PC-3 (cell line): ENCODE data around the gene YJEFN3. TPM values are rescaled to one million over a fixed set of nuclear protein-coding genes. Genes with fewer than 3 reads are reported as not detected.

ENCODE experiments used
- ATAC-seq: fragments of 200-7000 bp; cut with Tn5 transposase; 2 replicates; pipeline ENCODE4 v1.9.1; 2020; ENCODE audit warnings: mild to moderate bottlenecking, moderate library complexity
- BruUV-seq: library from RNA; stranded (reverse); fragments of 400-500 nt; replicated peaks from 2 replicates; lab custom pipeline; 2021; lab: Mats Ljungman, UMichigan
- CTCF ChIA-PET: fragments of 300-600 bp; sonication (Branson Sonifier 250); formaldehyde crosslinking; loops from one replicate; lab custom pipeline; 2022; ENCODE audit warnings: antibody characterized with exemption; lab: Charles Lee
- POLR2A ChIA-PET: fragments of 300-600 bp; sonication (Branson Sonifier 250); formaldehyde crosslinking; loops from one replicate; lab custom pipeline; 2022; ENCODE audit warnings: antibody characterized with exemption; ENCODE audit not compliant: unreplicated experiment; lab: Charles Lee
- DNase-seq: peaks from one replicate; pipeline ENCODE4 v3.0.0-alpha.2; 2015
- H2AFZ ChIP-seq: fragments of 300-600 bp; sonication (generic); 2 replicates; pipeline ENCODE4 v1.6.0; 2016; ENCODE audit warnings: antibody characterized with exemption, low read length
- H3F3A ChIP-seq: fragments of 300-600 bp; sonication (generic); one replicate; pipeline ENCODE4 v1.6.0; 2017; ENCODE audit warnings: antibody characterized with exemption, low read length, control low read depth, mild to moderate bottlenecking; ENCODE audit not compliant: unreplicated experiment
- H3K27ac ChIP-seq: fragments of 300-600 bp; sonication (generic); 2 replicates; pipeline ENCODE4 v1.5.1; 2016; ENCODE audit warnings: mild to moderate bottlenecking, low read length
- H3K27me3 ChIP-seq: fragments of 300-600 bp; sonication (generic); 2 replicates; pipeline ENCODE4 v1.6.1; 2016; ENCODE audit warnings: low read length, mixed read lengths
- H3K36me3 ChIP-seq: fragments of 300-600 bp; sonication (generic); 2 replicates; pipeline ENCODE4 v1.6.1; 2016; ENCODE audit warnings: low read depth, mixed run types, low read length, mixed read lengths
- H3K4me1 ChIP-seq: fragments of 300-600 bp; sonication (generic); 2 replicates; pipeline ENCODE4 v1.5.1; 2016; ENCODE audit warnings: low read length; ENCODE audit not compliant: insufficient read depth
- H3K4me2 ChIP-seq: fragments of 300-600 bp; sonication (generic); 2 replicates; pipeline ENCODE4 v1.6.0; 2016; ENCODE audit warnings: low read length
- H3K4me3 ChIP-seq: fragments of 300-600 bp; sonication (generic); 2 replicates; pipeline ENCODE4 v1.5.1; 2016; ENCODE audit warnings: mild to moderate bottlenecking, low read length, mixed read lengths
- H3K79me2 ChIP-seq: fragments of 300-600 bp; sonication (generic); 2 replicates; pipeline ENCODE4 v1.6.1; 2017; ENCODE audit warnings: low read length, mixed read lengths
- H3K9ac ChIP-seq: fragments of 300-600 bp; sonication (generic); 2 replicates; pipeline ENCODE4 v1.6.0; 2016; ENCODE audit warnings: mild to moderate bottlenecking, low read length
- H3K9me2 ChIP-seq: fragments of 300-600 bp; sonication (generic); replicated peaks from 2 replicates; pipeline ENCODE4 v1.6.1; 2016; ENCODE audit warnings: mixed run types, low read length, mixed read lengths
- H3K9me3 ChIP-seq: fragments of 300-600 bp; sonication (generic); 2 replicates; pipeline ENCODE4 v1.6.1; 2016; ENCODE audit warnings: low read length, mixed read lengths
- H4K20me1 ChIP-seq: fragments of 300-600 bp; sonication (generic); 2 replicates; pipeline ENCODE4 v1.6.1; 2016; ENCODE audit warnings: low read length, mixed read lengths
- CTCF ChIP-seq: fragments of 300-600 bp; sonication (generic); conservative IDR thresholded peaks from 2 replicates; pipeline ENCODE4 v1.5.1; 2017; ENCODE audit warnings: antibody characterized with exemption, low read depth, mild to moderate bottlenecking, low read length
- EZH2 ChIP-seq: fragments of 300-600 bp; sonication (generic); IDR thresholded peaks from one replicate; pipeline ENCODE4 v1.6.1; 2017; ENCODE audit warnings: antibody characterized with exemption, mild to moderate bottlenecking, low read length; ENCODE audit not compliant: unreplicated experiment
- EZH2phosphoT487 ChIP-seq: fragments of 300-600 bp; sonication (generic); IDR thresholded peaks from 2 replicates; pipeline ENCODE4 v1.6.1; 2018; ENCODE audit warnings: mild to moderate bottlenecking, antibody characterized with exemption, low read length, borderline replicate concordance
- intact Hi-C: fragments of 100-400 bp; cut with micrococcal nuclease; formaldehyde crosslinking; loops from 2 replicates; pipeline ENCODE4 v1.9.0; 2023
- total RNA-seq: library from RNA; depleted of rRNA; stranded (reverse); fragments of >200 nt; gene quantifications from 2 replicates; pipeline ENCODE4 v1.2.3, GENCODE V29; 2014

Gene YJEFN3
- total RNA-seq, 1 experiment from 2014 or later = 8.1 TPM

DNA sequence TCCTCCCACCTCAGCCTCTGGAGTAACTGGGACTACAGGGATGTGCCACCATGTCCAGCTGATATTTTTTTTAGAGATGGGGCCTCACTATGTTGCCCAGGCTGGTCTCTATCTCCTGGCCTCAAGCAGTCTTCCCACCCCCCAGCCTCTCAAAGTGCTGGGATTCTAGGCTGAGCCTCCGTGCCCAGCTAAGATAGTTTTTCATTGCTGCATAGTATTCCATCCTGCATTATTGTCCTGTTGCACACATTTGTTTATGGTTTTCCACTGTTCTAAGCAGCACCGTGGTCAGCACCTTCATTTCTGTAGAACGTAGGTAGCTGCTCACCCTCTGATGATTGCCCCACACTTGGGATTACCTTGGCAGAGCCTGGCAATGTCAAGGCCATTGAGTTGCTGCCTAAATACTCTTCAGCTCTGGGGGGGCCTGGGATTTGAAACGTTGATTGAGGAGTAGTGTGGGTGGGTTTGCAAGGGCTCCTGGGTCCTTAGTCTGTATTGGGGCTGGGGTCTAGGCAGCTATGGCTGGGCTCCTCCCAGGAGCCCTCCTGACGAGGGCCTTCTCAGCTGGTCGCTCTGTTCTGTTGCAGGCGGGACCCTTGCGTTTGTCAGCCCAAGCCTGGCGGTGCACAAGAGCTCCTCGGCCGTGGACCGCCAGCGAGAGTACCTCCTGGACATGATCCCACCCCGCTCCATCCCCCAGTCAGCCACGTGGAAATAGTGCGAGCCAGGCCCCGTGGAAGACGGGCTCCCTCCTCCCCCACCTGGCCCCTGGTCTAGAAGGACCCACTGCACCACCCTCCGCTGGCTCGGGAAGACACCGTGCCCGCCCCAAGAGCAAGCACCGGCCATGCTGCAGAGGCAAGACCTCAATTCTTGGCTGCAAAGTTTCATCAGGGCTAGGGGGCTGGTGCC is 23.7 kb upstream of the YJEFN3 start:
- CTCF ChIA-PET = no interaction called here
- no peak overlapping the region for H2AFZ ChIP-seq
- peaks cover 27% of the 10 kb centered on the region for H3K36me3 ChIP-seq
- TF ChIP-seq EZH2phosphoT487 (no peak), EZH2 (no peak), CTCF (no peak)
- H3K27ac ChIP-seq = no peak overlapping the region
- intact Hi-C loops = no loop called here
- no peaks in the 10 kb centered on the region for H3K4me1 ChIP-seq
- H3F3A ChIP-seq = no peaks in the 10 kb centered on the region
- no peaks in the 10 kb centered on the region for H3K9me3 ChIP-seq
- no peak overlapping the region for H3K4me2 ChIP-seq
- ATAC-seq (no peak), DNase-seq (no peak)
- no peak overlapping the region for H3K9ac ChIP-seq
- no peaks in the 10 kb centered on the region for H3K27me3 ChIP-seq
- no peaks in the 10 kb centered on the region for H4K20me1 ChIP-seq
- POLR2A ChIA-PET = no interaction called here
- H3K4me3 ChIP-seq = no peak overlapping the region
- H3K79me2 ChIP-seq = no peaks in the 10 kb centered on the region
- H3K9me2 ChIP-seq = no peaks in the 10 kb centered on the region
- BruUV-seq = no TSS peak

DNA sequence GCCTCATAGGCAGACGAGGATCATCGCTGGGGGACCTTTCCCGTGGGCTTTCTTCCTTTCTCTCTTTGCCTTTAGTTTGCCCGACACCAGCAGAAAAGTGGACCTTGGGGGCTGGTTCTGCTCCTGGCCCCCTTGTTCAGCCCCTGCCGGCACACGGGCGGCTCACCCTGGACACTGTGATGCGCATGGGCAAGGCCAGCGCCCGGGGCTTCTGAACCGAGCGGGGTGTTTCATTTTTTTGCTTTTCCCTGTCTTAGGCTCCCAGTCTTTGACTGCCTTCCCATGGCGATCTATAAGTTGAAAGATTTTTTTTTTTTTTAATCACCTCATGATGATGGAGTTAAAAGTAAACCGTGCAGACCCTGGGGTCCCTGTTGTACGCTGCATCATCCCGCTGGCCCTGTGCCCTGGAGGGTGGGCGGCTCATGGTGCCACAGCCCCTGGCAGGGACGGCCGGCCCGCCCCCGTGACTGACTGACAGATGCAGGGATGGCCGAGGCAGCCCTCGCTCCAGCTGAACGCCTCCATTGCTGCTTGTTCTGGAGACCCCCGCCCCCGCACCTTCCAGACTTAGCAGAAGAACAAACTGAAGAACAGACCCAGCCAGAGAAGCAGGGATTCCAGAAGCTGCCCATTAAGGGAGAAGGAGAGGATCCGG is 22.9 kb upstream of the YJEFN3 start:
- Histone ChIP-seq H3K4me3 (no peak overlapping the region), H3K79me2 (no peaks in the 10 kb centered on the region), H2AFZ (no peak overlapping the region), H3K9ac (no peak overlapping the region), H3K9me2 (no peaks in the 10 kb centered on the region), H3K4me2 (no peak overlapping the region), H3K9me3 (no peaks in the 10 kb centered on the region), H3K27ac (no peak overlapping the region), H4K20me1 (no peaks in the 10 kb centered on the region), H3K36me3 (peaks cover 25% of the 10 kb centered on the region), H3F3A (no peaks in the 10 kb centered on the region), H3K4me1 (no peaks in the 10 kb centered on the region), H3K27me3 (no peaks in the 10 kb centered on the region)
- ChIA-PET POLR2A (no interaction called here), CTCF (no interaction called here)
- no peak for TF ChIP-seq EZH2phosphoT487
- no peak for TF ChIP-seq EZH2
- BruUV-seq = no TSS peak
- ATAC-seq = no peak
- no peak for DNase-seq
- intact Hi-C loops = no loop called here

- CTCF ChIA-PET = no interaction called here
- Histone ChIP-seq H3K9me2 (no peaks in the 10 kb centered on the region), H3K4me2 (no peak overlapping the region), H3K9ac (no peak overlapping the region), H3K4me3 (no peak overlapping the region), H3K9me3 (no peaks in the 10 kb centered on the region), H3F3A (no peaks in the 10 kb centered on the region), H3K27me3 (no peaks in the 10 kb centered on the region), H3K79me2 (no peaks in the 10 kb centered on the region), H3K4me1 (no peaks in the 10 kb centered on the region), H4K20me1 (no peaks in the 10 kb centered on the region), H2AFZ (no peak overlapping the region), H3K27ac (no peak overlapping the region), H3K36me3 (peaks cover 25% of the 10 kb centered on the region)
- POLR2A ChIA-PET = no interaction called here
- BruUV-seq = TSS peak; percentile 20
- TF ChIP-seq EZH2phosphoT487 (no peak), CTCF (no peak), EZH2 (no peak)
- no peak for ATAC-seq
- DNase-seq = no peak
- intact Hi-C loops = no loop called here
Measured at GRCh38 chr19:19506592-19506991, 22.1 kb upstream of the YJEFN3 start.
